ENCODE data around the gene VEGFC. TPM values are rescaled to one million over a fixed set of nuclear protein-coding genes. Genes with fewer than 3 reads are reported as not detected.

VEGFC gene
- total RNA-seq, 1 experiment from 2014 or later: not detected

DNA sequence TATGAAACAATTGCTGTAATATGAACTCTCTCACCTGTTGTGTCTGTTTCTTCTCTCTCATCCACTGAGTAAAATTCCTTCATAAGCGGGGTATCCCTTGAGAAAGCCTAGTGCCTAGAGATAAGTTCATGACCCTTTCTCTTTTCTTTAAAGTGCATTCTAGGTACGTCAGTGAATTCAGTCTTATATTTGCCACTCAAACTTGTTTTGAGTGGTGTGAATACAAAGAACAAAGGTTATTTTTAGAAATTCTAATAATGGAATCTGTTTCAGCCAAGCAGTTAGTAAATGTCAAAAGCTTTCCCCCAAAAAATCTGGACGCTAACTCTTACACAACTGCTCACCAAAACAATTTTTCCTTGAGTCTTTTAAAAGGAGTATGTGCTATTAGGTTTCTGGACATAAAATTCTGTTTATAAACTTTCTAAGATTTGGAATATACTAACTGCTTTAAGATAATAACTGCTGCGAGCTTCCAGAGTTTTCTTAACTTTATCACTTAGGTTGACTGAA is 112.0 kb downstream of the VEGFC start (continued):
- TF ChIP-seq MAX (IDR thresholded peaks at IDR 0.05) (no peak), JUND (IDR thresholded peaks at IDR 0.05) (no peak), FOSL1 (IDR thresholded peaks at IDR 0.05; ENCODE audit: low read depth) (no peak)

DNA sequence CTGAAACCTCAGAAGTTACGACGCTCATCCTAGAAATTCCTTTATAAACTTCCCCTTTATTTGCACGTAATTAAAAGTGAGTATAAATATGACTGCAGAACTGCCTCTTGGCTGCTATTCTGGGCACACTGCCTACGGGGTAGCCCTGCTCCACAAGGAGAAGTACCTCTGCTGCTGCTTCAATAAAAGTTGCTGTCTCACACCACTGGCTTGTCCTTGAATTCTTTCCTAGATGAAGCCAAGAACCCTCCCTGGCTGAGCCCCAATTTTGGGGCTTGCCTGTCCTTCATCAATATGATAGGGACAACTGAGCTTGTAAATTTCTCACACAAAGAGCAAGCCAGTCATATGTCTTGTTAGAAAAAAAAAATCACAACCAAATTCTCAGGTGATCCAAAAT is 115.8 kb downstream of the VEGFC start:
- no peaks in the 10 kb centered on the region for H4K20me1 ChIP-seq (ENCODE audit: insufficient read depth)
- RAD21 ChIA-PET (ENCODE audit: low non-redundant PET in 1 of 2, low total read pairs in 2 of 2, uncharacterized antibody in 2 of 2, unreplicated experiment in 2 of 2): no interaction called here
- H2AFZ ChIP-seq (ENCODE audit: low read depth, low read length, poor library complexity, severe bottlenecking): no peak overlapping the region
- no peak overlapping the region for H3K4me2 ChIP-seq (ENCODE audit: low read length)
- no peak overlapping the region for H3K27ac ChIP-seq (ENCODE audit: low read depth, low read length)
- intact Hi-C loops (cut with micrococcal nuclease): no loop called here
- CTCF ChIA-PET: no interaction called here
- H3K79me2 ChIP-seq (ENCODE audit: insufficient read depth, low read length): no peaks in the 10 kb centered on the region
- DNase-seq (ENCODE audit: low read depth, low spot score) (no peak), ATAC-seq (no peak)
- no peaks in the 10 kb centered on the region for H3K9me3 ChIP-seq (ENCODE audit: control insufficient read depth in 1 of 2, insufficient read depth in 1 of 2, low read depth in 1 of 2, low read length in 2 of 2)
- no peaks in the 10 kb centered on the region for H3K27me3 ChIP-seq (ENCODE audit: insufficient read depth, low read length)
- no peaks in the 10 kb centered on the region for H3K36me3 ChIP-seq (ENCODE audit: control insufficient read depth in 1 of 2, insufficient read depth in 2 of 2, low read length in 2 of 2)
- H3K4me1 ChIP-seq (ENCODE audit: control insufficient read depth in 1 of 2, insufficient read depth in 2 of 2, low read length in 2 of 2): no peaks in the 10 kb centered on the region
- H3K9me2 ChIP-seq (ENCODE audit: insufficient read depth): no peaks in the 10 kb centered on the region
- no TSS peak for BruUV-seq (replicated peaks)
- POLR2A ChIA-PET: no interaction called here
- H3K4me3 ChIP-seq (replicated peaks in 1 of 2; ENCODE audit: low read depth in 1 of 2, low read length in 2 of 2): no peak overlapping the region
- no peak overlapping the region for H3K9ac ChIP-seq (ENCODE audit: low read length)
- TF ChIP-seq EZH2 (IDR thresholded peaks at IDR 0.05) (no peak), CEBPB (IDR thresholded peaks at IDR 0.05; ENCODE audit: low read depth) (no peak), ZFX (IDR thresholded peaks at IDR 0.05) (no peak)

- TF ChIP-seq YY1 (IDR thresholded peaks at IDR 0.05; ENCODE audit: extremely low read depth, insufficient replicate concordance, low read depth, low read length) (no peak), POLR2A (IDR thresholded peaks at IDR 0.05; ENCODE audit: borderline replicate concordance, extremely low read depth, insufficient read depth, insufficient read length) (no peak), POLR2AphosphoS5 (IDR thresholded peaks at IDR 0.05; ENCODE audit: low read depth, low read length) (no peak), EZH2 (IDR thresholded peaks at IDR 0.05) (no peak)
- intact Hi-C loops (cut with micrococcal nuclease): no loop called here
- H3K9me3 ChIP-seq (ENCODE audit: control insufficient read depth in 1 of 2, insufficient read depth in 1 of 2, low read depth in 1 of 2, low read length in 2 of 2): no peaks in the 10 kb centered on the region
- H3K27ac ChIP-seq (ENCODE audit: low read depth, low read length): no peak overlapping the region
- no peak for DNase-seq (ENCODE audit: low read depth, low spot score)
- POLR2A ChIA-PET: no interaction called here
- no peaks in the 10 kb centered on the region for H3K4me1 ChIP-seq (ENCODE audit: control insufficient read depth in 1 of 2, insufficient read depth in 2 of 2, low read length in 2 of 2)
- no peak overlapping the region for H3K4me2 ChIP-seq (ENCODE audit: low read length)
- no peak for ATAC-seq
- no peaks in the 10 kb centered on the region for H3K9me2 ChIP-seq (ENCODE audit: insufficient read depth)
- no peaks in the 10 kb centered on the region for H3K79me2 ChIP-seq (ENCODE audit: insufficient read depth, low read length)
- H3K36me3 ChIP-seq (ENCODE audit: control insufficient read depth in 1 of 2, insufficient read depth in 2 of 2, low read length in 2 of 2): no peaks in the 10 kb centered on the region
- CTCF ChIA-PET: no interaction called here
- H4K20me1 ChIP-seq (ENCODE audit: insufficient read depth): no peaks in the 10 kb centered on the region
- H2AFZ ChIP-seq (ENCODE audit: low read depth, low read length, poor library complexity, severe bottlenecking): no peak overlapping the region
- no TSS peak for BruUV-seq (replicated peaks)
- H3K27me3 ChIP-seq (ENCODE audit: insufficient read depth, low read length): no peaks in the 10 kb centered on the region
- RAD21 ChIA-PET (ENCODE audit: low non-redundant PET in 1 of 2, low total read pairs in 2 of 2, uncharacterized antibody in 2 of 2, unreplicated experiment in 2 of 2): no interaction called here
- H3K9ac ChIP-seq (ENCODE audit: low read length): no peak overlapping the region
- no peak overlapping the region for H3K4me3 ChIP-seq (replicated peaks in 1 of 2; ENCODE audit: low read depth in 1 of 2, low read length in 2 of 2)
Measured at GRCh38 chr4:176675810-176676209, 116.9 kb downstream of the VEGFC start.

Measured in HCT116 (cell line).